ENCODE data around the gene WAPL.

WAPL gene

GRCh38 chr10:86523348-86523747, 1.8 kb upstream of the WAPL start:
- DNase-seq (ENCODE audit: low read depth in 2 of 2): no peak

- DNase-seq (ENCODE audit: low read depth in 2 of 2): no peak
Observed at GRCh38 chr10:86522510-86522855, 891 bp upstream of the WAPL start.

- no peak for DNase-seq (ENCODE audit: low read depth in 2 of 2)
Observed at GRCh38 chr10:86520871-86521677, 518 bp downstream of the WAPL start.

- DNase-seq (ENCODE audit: low read depth in 2 of 2): no peak
Observed at GRCh38 chr10:86518781-86519180, 2.8 kb downstream of the WAPL start.

- no peak for DNase-seq (ENCODE audit: low read depth in 2 of 2)
Observed at GRCh38 chr10:86512137-86512536, 9.5 kb downstream of the WAPL start.

GRCh38 chr10:86511027-86511865, 10.3 kb downstream of the WAPL start:
- DNase-seq (ENCODE audit: low read depth in 2 of 2): no peak

- DNase-seq (ENCODE audit: low read depth in 2 of 2): no peak
Observed at GRCh38 chr10:86509145-86509544, 12.4 kb downstream of the WAPL start.

- DNase-seq (ENCODE audit: low read depth in 2 of 2): no peak
Observed at GRCh38 chr10:86508217-86508616, 13.4 kb downstream of the WAPL start.

- no peak for DNase-seq (ENCODE audit: low read depth in 2 of 2)
Observed at GRCh38 chr10:86506499-86506898, 15.1 kb downstream of the WAPL start.

- no peak for DNase-seq (ENCODE audit: low read depth in 2 of 2)
Observed at GRCh38 chr10:86506062-86506461, 15.5 kb downstream of the WAPL start.

GRCh38 chr10:86504510-86504909, 17.1 kb downstream of the WAPL start:
- DNase-seq (ENCODE audit: low read depth in 2 of 2): no peak

- DNase-seq (ENCODE audit: low read depth in 2 of 2): no peak
Observed at GRCh38 chr10:86500846-86501245, 20.7 kb downstream of the WAPL start.

- no peak for DNase-seq (ENCODE audit: low read depth in 2 of 2)
Observed at GRCh38 chr10:86498598-86498997, 23.0 kb downstream of the WAPL start.

GRCh38 chr10:86497621-86498020, 24.0 kb downstream of the WAPL start:
- DNase-seq (ENCODE audit: low read depth in 2 of 2): no peak

GRCh38 chr10:86489960-86490612, 31.5 kb downstream of the WAPL start:
- no peak for DNase-seq (ENCODE audit: low read depth in 2 of 2)

- no peak for DNase-seq (ENCODE audit: low read depth in 2 of 2)
Observed at GRCh38 chr10:86489071-86489810, 32.4 kb downstream of the WAPL start.

GRCh38 chr10:86486856-86487255, 34.7 kb downstream of the WAPL start:
- no peak for DNase-seq (ENCODE audit: low read depth in 2 of 2)

- DNase-seq (ENCODE audit: low read depth in 2 of 2): no peak
Observed at GRCh38 chr10:86483664-86484063, 37.9 kb downstream of the WAPL start.

GRCh38 chr10:86481761-86482160, 39.8 kb downstream of the WAPL start:
- DNase-seq (ENCODE audit: low read depth in 2 of 2): no peak

- DNase-seq (ENCODE audit: low read depth in 2 of 2): no peak
Observed at GRCh38 chr10:86480571-86480970, 41.0 kb downstream of the WAPL start.

GRCh38 chr10:86472061-86472460, 49.5 kb downstream of the WAPL start:
- DNase-seq (ENCODE audit: low read depth in 2 of 2): no peak

Measured in fibroblast of skin of left quadriceps (primary cell).